Smooth muscle cell (in vitro differentiated cells): ENCODE data around the gene TMEM91. TPM values are rescaled to one million over a fixed set of nuclear protein-coding genes. Genes with fewer than 3 reads are reported as not detected.

Experiments used
- DNase-seq: peaks from one replicate; lab custom pipeline; 2025; ENCODE audit not compliant: unreplicated experiment; lab: John Stamatoyannopoulos, UW
- H2AFZ ChIP-seq: fragments of 200-600 bp; sonication (generic); 2 replicates; pipeline ENCODE4 v1.6.0; 2016; ENCODE audit warnings: antibody characterized with exemption, low read depth, mild to moderate bottlenecking
- H3F3A ChIP-seq: fragments of 200-600 bp; sonication (generic); 2 replicates; pipeline ENCODE4 v1.6.0; 2017; ENCODE audit warnings: antibody characterized with exemption, low read depth
- H3K27ac ChIP-seq: fragments of 200-600 bp; sonication (generic); 2 replicates; pipeline ENCODE4 v1.5.1; 2016; ENCODE audit warnings: low read depth, mild to moderate bottlenecking
- H3K27me3 ChIP-seq: fragments of 200-600 bp; sonication (generic); 2 replicates; pipeline ENCODE4 v1.6.1; 2016; ENCODE audit warnings: low read depth, mild to moderate bottlenecking
- H3K36me3 ChIP-seq: fragments of 200-600 bp; sonication (generic); 2 replicates; pipeline ENCODE4 v1.5.1; 2016; ENCODE audit warnings: low read depth
- H3K4me1 ChIP-seq: fragments of 200-600 bp; sonication (generic); 2 replicates; pipeline ENCODE4 v1.5.1; 2016; ENCODE audit warnings: low read depth
- H3K4me2 ChIP-seq: fragments of 200-600 bp; sonication (generic); 2 replicates; pipeline ENCODE4 v1.6.0; 2016; ENCODE audit warnings: mild to moderate bottlenecking
- H3K4me3 ChIP-seq: fragments of 200-600 bp; sonication (generic); 2 replicates; pipeline ENCODE4 v1.5.1; 2016; ENCODE audit warnings: mild to moderate bottlenecking
- H3K79me2 ChIP-seq: fragments of 200-600 bp; sonication (generic); 2 replicates; pipeline ENCODE4 v1.6.0; 2016; ENCODE audit warnings: low read depth, mild to moderate bottlenecking
- H3K9ac ChIP-seq: fragments of 200-600 bp; sonication (generic); 2 replicates; pipeline ENCODE4 v1.6.0; 2016; ENCODE audit warnings: low read depth
- H3K9me3 ChIP-seq: fragments of 200-600 bp; sonication (generic); replicated peaks from 2 replicates; pipeline ENCODE4 v1.5.1; 2016; ENCODE audit warnings: low read depth
- H4K20me1 ChIP-seq: fragments of 200-600 bp; sonication (generic); 2 replicates; pipeline ENCODE4 v1.6.0; 2016; ENCODE audit warnings: low read depth
- CTCF ChIP-seq: fragments of 200-600 bp; sonication (generic); IDR thresholded peaks from 2 replicates; pipeline ENCODE4 v1.5.1; 2017; ENCODE audit warnings: borderline replicate concordance, mild to moderate bottlenecking, antibody characterized with exemption; ENCODE audit not compliant: insufficient read depth, poor library complexity, severe bottlenecking
- WGBS: methylation state at CpG from one replicate; pipeline ENCODE4 v1.1.7; 2016; ENCODE audit warnings: low lambda C conversion rate; 5-methylcytosine and 5-hydroxymethylcytosine counted together
- polyA plus RNA-seq: library from polyadenylated mRNA; unstranded; fragments of >200 nt; fragmentation: Nextera tagmentation; extraction: Ambion mirVana; gene quantifications from 2 replicates; pipeline ENCODE4 v1.2.1, GENCODE V29; 2016
- total RNA-seq: library from RNA; depleted of rRNA; stranded (reverse); fragments of >200 nt; gene quantifications from 2 replicates; pipeline ENCODE4 v1.2.3, GENCODE V29; 2014

Gene TMEM91
- total and polyA plus RNA-seq, 2 experiments from 2014 or later: 11.0 to 24.3 TPM

GRCh38 chr19:41330946-41331678 is 45.2 kb upstream of the TMEM91 start:
- no peak overlapping the region for H3K9ac ChIP-seq
- no peak overlapping the region for H3K4me3 ChIP-seq
- H3K36me3 ChIP-seq: no peaks in the 10 kb centered on the region
- H2AFZ ChIP-seq: no peak overlapping the region
- TF ChIP-seq CTCF: no peak
- H3K27me3 ChIP-seq: no peaks in the 10 kb centered on the region
- WGBS: 93% methylated on average over 18 of the region's 47 CpGs
- peaks cover 38% of the 10 kb centered on the region for H3K79me2 ChIP-seq
- peaks cover 47% of the 10 kb centered on the region for H3F3A ChIP-seq
- H3K9me3 ChIP-seq: no peaks in the 10 kb centered on the region
- peaks cover 38% of the 10 kb centered on the region for H4K20me1 ChIP-seq
- H3K4me1 ChIP-seq: peaks cover 16% of the 10 kb centered on the region
- H3K27ac ChIP-seq: no peak overlapping the region
- no peak overlapping the region for H3K4me2 ChIP-seq
- DNase-seq: no peak

- 92% methylated on average over 16 of the region's 16 CpGs for WGBS
These were observed 44.3 kb upstream of the TMEM91 start for GRCh38 chr19:41332000-41332399.

GRCh38 chr19:41332468-41332867 is 43.9 kb upstream of the TMEM91 start:
- TF ChIP-seq CTCF: no peak
- Histone ChIP-seq H3K4me3 (no peak overlapping the region), H3K9me3 (no peaks in the 10 kb centered on the region), H3K79me2 (peaks cover 51% of the 10 kb centered on the region), H3F3A (peaks cover 34% of the 10 kb centered on the region), H3K4me1 (peaks cover 4% of the 10 kb centered on the region), H2AFZ (no peak overlapping the region), H3K36me3 (peaks cover 4% of the 10 kb centered on the region), H4K20me1 (peaks cover 52% of the 10 kb centered on the region), H3K4me2 (no peak overlapping the region), H3K9ac (no peak overlapping the region), H3K27ac (no peak overlapping the region), H3K27me3 (no peaks in the 10 kb centered on the region)
- WGBS: 84% methylated on average over 5 of the region's 5 CpGs
- no peak for DNase-seq

More at GRCh38 chr19:41332000-41332399, 44.3 kb upstream of the TMEM91 start:
- Histone ChIP-seq H3F3A (peaks cover 39% of the 10 kb centered on the region), H2AFZ (no peak overlapping the region), H3K4me1 (peaks cover 8% of the 10 kb centered on the region), H3K4me2 (no peak overlapping the region), H3K79me2 (peaks cover 46% of the 10 kb centered on the region), H3K9ac (no peak overlapping the region), H3K27ac (no peak overlapping the region), H3K4me3 (no peak overlapping the region), H3K36me3 (peaks cover 4% of the 10 kb centered on the region), H4K20me1 (peaks cover 47% of the 10 kb centered on the region), H3K9me3 (no peaks in the 10 kb centered on the region), H3K27me3 (no peaks in the 10 kb centered on the region)
- TF ChIP-seq CTCF: no peak
- DNase-seq: no peak

GRCh38 chr19:41334793-41335192 is 41.5 kb upstream of the TMEM91 start:
- H3K4me1 ChIP-seq: no peaks in the 10 kb centered on the region

More at GRCh38 chr19:41334793-41335192, 41.5 kb upstream of the TMEM91 start:
- DNase-seq: no peak
- no peaks in the 10 kb centered on the region for H3K27me3 ChIP-seq
- no peak for TF ChIP-seq CTCF
- H3K27ac ChIP-seq: no peak overlapping the region
- H3K4me3 ChIP-seq: no peak overlapping the region
- H3K79me2 ChIP-seq: peaks cover 65% of the 10 kb centered on the region
- peaks cover 4% of the 10 kb centered on the region for H3K36me3 ChIP-seq
- WGBS: 96% methylated on average over 5 of the region's 5 CpGs
- no peaks in the 10 kb centered on the region for H3K9me3 ChIP-seq
- H2AFZ ChIP-seq: no peak overlapping the region
- H4K20me1 ChIP-seq: peaks cover 75% of the 10 kb centered on the region
- no peak overlapping the region for H3K9ac ChIP-seq
- H3K4me2 ChIP-seq: no peak overlapping the region
- peaks cover 15% of the 10 kb centered on the region for H3F3A ChIP-seq
